HG02852 (cell line): Measurements from ENCODE around the gene PTPN2.
"Not testable (repeated sequence)": the region's sequence is repeated elsewhere in the genome, so short reads cannot be mapped to it uniquely, and the experiment has no call there.

Source experiments
- ATAC-seq: cut with Tn5 transposase; IDR thresholded peaks from one replicate; pipeline ENCODE4 v1.9.1; 2021; ENCODE audit warnings: mild to moderate bottlenecking, moderate library complexity; ENCODE audit not compliant: unreplicated experiment

Gene PTPN2

DNA sequence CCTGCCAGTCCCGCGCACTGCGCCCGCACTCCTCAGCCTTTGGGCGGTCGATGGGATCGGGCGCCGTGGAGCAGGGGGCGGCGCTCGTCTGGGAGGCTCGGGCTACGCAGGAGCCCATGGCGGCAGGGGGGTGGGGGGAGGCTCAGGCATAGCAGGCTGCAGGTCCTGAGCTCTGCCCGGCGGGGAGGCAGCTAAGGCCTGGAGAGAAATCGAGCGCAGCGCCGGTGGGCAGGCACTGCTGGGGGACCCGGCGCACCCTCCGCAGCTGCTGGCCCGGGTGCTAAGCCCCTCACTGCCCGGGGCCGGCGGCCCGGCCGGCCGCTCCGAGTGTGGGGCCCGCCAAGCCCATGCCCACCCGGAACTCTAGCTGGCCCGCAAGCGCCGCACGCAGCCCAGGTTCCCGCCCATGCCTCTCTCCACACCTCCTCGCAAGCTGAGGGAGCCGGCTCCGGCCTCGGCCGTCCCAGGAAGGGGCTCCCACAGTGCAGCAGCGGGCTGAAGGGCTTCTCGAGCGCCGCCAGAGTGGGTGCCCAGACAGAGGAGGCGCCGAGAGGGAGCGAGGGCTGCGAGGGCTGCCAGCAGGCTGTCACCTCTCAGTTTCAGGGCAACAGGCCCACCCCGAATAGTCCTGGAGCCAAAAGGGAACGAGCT is 107.1 kb downstream of the PTPN2 start:
- no peak for ATAC-seq

DNA sequence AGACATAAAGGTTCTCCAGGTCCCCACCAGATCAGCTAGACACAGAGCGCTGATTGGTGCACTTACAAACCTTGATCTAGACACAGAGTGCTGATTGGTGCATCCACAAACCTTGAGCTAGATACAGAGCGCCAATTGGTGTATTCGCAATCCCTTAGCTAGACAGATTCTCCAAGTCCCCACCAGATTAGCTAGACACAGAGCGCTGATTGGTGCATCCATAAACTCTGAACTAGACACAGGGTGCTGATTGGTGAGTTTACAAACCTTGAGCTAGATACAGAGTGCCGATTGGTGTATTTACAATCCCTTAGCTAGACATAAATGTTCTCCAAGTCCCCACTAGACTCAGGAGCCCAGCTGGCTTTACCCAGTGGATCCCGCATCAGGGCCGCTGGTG is 107.6 kb downstream of the PTPN2 start:
- ATAC-seq, result not testable (repeated sequence)

DNA sequence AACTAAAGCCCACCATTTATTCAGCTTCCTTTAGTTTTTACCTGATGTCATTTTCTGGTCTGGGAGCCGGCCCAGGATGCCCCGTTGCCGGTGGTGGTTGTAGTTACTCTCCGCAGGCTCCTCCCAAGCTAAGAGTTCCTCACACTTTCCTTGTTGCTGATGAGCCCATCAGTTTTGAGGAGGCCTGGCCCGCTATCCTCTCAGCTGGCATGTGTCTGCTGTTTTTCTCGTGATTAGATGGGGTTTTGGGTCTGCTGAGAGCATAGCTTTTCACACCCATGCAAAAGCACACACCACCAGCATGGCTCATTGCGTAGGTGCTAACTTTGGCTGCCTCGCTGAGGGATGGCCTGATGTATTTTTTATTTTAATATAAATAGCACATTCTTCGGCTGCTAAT is 109.1 kb downstream of the PTPN2 start:
- no peak for ATAC-seq

DNA sequence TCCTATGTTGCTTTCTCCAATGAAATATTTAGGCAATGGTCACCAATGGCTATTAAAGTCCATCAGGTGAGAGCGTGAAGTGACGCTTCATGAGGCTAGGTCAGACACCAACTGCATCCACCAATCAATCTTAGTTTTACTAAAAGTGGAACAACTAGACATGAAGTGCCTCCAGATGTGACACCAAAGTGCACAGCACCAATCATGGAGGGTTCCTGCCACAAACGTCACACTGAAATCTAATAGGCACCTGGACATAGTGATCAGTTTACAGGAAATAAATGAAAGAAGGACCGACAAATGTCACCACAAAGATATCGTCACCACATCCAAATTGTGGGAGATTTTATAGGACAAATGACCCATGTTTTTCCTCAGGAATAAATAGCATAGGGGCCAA is 110.7 kb downstream of the PTPN2 start:
- ATAC-seq, result no peak

DNA sequence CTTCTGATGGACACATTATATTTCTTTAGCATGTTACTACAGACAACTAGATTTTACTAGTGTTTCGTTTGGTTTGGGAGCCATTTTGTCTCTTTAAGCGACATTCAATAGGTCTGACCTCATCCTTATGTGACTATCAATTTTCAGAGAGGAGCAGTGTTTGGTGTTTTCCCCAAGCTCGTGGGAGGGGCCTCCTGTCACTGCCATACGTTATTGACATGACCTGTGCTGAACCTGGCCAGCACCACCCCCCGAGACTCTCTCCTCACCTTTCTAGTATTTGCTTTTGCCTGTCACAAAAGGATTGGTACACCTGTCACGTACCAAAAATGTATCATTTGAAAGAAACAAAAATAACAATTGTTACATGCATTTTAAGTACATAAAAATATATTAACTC is 111.9 kb downstream of the PTPN2 start:
- no peak for ATAC-seq

DNA sequence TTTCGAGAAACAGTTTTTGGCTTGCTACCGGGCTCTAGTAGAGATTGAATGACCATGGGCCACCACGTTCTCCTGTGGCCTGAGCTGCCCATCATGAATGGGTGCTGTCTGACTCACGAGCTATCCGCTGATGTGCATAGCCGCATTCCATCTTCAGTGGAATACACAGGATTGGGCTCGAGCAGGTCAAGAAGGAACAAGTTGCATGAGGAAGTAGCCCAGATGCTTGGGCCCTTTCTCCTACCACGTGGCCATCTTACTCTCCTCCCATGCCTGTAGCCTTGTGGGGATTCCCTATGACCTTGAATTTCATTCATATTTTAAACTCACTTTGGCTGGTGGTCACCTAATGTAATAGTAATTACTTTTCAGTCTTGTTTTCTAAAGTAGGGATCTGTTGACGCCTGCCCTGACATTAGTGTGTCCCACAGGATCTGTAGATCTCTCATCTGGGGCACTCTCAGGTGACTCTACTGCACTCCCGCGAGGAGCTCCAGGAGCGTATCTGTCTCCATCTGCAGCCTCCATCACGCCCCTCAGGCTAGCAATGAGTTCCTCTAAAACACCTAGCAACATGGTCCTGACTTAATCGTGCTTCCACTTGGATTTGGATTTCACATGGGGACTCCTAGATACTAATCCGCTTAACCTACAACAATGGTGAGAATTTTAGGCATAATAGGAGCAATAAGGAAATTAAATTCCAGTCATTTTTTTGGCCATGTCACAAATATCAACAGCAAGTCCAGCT is 113.4 kb downstream of the PTPN2 start:
- no peak for ATAC-seq

DNA sequence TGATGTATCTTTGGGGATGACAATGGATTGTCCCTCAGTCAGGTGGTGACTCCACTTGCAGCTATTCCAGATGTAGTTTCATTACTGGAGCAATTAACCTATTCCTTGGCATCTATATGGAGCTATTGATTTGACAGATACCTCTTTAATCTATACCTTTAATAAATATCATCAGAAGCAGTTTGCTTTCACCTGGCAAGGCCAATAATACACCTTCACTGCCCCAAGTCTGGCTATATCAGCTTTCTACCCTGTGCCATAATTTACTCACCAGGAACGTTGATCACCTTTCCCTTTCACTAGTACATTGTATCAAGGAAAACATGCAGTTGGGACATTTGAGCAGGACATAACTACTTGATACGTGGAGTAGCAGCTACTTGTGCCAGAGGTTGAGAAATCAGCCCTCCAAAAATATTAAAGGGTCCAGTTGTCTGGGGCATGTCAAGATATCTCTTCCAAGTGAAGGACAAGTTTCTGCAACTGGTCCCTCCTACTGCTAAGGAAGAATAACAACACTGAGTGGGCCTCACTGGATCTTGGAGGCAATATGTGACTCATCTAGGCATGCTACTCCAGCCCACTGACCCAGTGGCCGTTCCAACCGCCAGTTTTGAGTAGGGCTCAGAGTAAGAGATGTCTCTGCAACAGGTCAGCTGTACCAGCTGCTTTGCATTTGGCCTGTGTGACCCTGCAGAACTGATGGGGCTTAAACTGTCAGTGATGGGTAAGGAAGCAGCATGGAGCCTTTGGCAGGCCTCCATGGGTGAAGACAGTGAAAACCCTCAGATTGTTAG is 114.2 kb downstream of the PTPN2 start:
- no peak for ATAC-seq

DNA sequence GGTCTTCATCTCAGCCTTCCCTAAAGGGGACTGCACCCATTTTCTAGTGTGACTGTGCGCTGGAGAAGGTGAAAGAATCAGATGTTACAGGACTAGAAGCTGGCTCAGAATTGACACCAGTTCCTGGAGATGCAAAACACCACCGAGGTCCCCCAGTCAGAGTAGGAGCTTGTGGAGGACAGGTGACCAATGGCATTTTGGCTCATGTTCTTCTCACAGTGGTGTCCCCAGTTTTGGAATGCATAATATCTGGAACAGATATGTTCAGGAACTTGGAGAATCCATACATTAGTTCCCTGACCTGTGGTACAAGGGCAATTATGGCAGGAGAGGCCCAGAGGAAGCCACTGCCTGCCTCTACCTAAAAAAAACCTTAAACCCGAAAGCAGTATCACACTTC is 114.9 kb downstream of the PTPN2 start:
- ATAC-seq, result no peak

DNA sequence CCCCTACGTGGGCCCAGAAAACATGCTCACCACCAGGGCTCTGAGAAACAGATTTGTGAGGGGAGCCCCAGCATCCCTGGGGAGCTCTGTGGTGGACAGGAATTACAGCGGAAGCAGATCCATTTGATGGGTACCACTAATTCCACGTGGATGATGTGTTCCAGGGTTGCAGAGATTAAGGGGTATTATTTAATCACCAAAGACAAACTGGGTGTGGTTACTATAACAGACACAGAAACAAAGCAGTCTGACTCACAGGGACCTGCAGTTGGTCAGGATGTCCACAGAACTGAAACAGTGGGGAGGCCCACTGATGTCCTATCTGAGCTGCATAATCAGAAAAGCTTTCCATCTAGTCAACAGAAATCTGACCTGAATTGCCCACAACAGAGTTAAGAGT is 115.4 kb downstream of the PTPN2 start:
- no peak for ATAC-seq

DNA sequence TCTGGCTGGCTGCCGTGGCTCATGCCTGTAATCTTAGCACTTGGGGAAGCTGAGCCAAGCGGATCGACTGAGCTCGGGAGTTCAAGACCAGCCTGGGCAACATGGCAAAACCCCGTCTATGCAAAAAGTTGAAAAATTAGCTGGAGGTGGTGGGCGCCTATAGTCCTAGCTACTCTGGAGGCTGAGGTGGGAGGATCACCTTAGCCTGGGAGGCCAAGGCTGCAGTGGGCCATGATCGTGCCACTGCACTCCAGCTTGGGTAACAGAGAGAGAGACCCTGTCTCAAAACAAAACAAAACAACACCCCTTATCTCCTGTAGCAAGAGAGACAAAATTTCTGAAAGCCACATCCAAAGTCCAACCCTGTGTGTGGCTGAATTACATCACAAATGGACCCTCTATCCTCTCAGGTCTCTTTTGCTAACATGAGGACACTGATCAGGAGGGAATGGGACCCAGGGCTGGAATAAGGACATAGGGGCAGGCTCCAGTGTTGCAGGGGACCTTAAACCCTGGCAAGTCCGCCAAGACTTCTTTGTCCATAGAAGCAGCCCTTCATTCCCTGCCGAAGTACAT is 116.4 kb downstream of the PTPN2 start:
- ATAC-seq, result no peak

DNA sequence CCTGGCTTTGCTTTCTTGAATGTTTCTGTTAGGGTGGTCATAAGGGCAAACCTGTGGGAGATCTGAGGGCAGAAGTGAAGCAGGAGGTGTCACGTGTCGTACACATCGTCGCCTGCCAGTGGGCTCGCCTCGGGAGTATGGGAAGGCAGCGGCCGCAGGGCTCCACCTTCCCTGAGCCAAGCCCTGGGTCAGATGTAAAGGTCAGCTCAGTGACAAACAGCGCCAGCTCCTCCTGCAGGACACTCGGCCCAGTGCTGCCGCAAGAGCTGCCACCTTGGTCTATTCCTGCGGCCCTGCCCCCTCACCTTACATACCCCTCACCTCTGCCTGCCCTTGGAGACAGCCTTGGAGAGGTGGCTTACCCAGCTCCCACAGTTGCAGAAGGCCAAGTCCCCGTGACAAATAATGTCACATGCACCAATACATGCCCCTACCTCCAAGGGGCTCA is 117.0 kb downstream of the PTPN2 start:
- ATAC-seq, result no peak

DNA sequence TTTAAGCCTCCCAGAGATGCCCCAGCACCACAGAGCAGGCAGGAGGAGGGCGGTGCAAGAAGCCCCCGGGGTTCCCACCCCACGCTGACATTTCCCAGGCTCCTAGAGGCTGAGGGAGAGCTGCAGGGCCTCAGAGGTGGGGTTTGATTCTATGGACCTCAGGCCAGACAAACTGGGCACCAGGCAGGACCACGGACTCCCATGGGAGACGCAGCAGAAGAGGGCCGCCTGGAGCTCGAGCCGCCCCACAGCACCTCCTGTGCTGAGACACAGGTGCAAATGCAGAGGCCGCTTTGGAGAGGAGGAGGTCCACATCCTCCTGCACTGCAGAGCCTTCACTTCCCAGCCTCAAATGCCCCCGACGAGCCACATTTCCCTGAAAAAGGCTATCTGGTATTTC is 118.5 kb downstream of the PTPN2 start:
- no peak for ATAC-seq

DNA sequence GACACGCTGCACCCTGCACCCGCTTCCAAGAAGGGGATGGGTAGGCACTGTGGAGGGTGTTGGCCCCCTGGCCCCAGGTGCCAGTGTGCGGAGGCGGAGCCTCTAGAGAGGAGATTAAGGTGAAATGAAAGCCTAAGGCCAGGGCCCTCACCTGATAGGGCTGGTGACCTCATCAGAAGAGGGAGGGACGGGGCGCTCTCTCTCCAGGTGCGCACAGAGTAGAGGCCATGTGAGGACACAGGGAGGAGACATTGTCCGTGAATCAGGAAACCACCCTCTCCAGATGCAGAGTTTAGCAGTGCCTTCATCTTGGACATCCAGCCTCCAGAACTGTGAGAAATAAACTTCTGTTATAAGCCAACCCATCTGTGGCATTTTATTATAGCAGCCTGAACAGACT is 118.9 kb downstream of the PTPN2 start:
- ATAC-seq, result no peak

DNA sequence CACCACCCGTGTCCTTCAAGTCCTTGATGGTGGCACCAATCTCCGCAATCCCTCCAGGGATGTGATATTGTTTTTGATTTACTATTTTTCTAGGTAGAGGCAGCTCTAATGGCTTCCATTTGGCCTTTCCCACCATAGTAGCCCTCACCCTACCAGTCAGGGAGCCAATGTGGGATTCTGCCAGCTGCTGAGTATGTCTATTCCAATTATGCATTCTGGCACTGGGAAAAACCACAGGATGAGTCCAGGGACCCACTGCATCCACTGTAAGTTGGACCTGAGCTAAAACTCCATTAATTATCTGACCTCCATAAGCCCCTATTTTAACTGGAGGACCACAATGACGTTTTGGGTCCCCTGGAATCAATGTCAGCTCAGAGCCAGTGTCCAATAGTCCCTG is 125.5 kb downstream of the PTPN2 start:
- ATAC-seq, result not testable (repeated sequence)

DNA sequence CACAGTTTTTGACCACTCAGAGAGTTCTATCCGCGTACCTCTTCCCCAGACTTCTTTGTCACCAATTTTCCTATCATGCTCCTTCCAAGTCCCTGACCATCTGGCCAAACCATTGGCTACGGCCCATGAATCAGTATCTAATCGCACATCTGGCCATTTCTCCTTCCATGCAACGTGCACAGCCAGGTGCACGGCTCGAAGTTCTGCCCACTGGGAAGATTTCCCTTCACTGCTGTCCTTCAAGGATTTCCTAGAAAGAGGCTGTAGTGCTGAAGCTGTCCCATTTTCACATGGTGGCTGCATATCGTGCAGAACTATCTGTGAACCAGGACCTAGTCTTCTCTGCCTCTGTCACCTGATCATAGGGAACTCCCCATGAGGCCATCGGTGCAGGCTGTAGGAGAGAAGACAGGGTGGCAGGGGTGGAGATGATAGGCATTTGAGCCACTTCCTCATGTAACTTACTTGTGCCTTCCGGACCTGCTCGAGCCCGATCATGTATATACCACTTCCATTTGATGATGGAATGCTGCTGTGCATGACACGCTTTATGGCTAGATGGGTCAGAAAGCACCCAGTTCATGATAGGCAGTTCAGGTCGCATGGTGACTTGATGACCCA is 127.3 kb downstream of the PTPN2 start:
- ATAC-seq, result not testable (repeated sequence)

DNA sequence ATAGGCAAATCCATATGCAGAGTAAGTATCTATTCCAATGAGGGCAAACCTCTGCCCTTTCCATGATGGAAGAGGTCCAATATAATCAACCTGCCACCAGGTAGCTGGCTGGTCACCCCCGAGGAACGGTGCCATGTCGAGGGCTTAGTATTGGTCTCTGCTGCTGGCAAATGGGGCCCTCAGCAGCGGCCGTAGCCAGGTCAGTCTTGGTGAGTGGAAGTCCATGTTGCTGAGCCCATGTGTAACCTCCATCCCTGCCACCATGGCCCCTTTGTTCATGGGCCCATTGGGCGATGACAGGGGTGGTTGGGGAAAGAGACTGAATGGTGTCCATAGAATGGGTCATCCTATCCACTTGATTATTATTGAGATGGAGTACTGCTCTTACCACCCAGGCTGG is 128.4 kb downstream of the PTPN2 start:
- ATAC-seq, result not testable (repeated sequence)

DNA sequence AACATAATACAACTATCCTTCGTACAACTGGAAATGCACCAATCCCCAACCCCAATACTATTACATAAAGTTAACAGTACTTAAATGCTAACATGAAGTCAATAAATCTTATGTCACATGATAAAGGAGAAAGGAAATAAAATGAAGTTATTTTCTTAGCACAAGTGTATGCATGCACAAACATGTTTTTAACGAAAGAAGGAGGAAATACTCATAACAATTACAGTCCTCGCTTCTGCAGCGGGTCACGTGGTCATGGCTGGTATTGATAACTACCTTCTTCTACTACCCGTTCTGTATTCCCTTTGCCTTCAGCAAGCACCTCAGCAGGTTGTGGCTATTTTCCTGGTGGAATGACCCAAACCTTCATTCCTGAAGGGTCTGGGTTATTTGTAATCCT is 129.5 kb downstream of the PTPN2 start:
- ATAC-seq, result no peak

DNA sequence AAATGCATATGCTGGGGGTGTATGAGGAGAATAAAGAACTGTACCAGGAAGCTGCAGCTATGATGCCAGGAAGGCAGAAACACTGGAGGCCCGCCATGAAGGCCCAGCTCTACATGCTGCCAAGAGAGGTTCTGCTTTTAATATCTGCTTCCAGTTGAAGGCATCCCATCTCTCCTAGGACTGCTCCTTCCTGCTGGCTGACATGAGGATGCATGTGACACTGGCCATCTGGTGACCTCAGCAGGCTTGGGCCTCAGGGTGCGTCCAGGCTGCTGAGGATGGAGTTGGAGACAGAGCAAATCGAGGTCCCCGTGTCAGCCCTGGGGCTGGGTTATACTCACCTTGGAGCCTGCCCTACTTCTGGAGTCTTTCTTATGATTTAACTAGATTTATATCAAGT is 132.1 kb downstream of the PTPN2 start:
- no peak for ATAC-seq

DNA sequence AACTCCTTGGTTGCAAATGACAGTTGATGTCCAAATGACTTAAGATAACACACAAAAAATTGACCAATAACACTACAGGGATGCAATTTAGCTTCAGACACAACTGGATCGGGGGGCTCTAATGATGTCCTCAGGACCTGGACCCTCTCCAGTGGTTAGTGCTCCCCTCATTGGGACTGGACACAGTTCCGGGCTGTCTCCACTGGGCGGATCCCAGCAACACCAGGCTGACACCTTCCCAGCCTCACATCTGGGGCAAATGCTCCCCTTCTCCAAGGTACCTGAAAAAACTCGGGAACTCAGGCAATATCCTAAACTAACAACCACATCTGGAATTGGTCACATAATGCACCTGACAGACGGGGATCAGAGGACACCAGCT is 132.5 kb downstream of the PTPN2 start:
- ATAC-seq, result no peak

DNA sequence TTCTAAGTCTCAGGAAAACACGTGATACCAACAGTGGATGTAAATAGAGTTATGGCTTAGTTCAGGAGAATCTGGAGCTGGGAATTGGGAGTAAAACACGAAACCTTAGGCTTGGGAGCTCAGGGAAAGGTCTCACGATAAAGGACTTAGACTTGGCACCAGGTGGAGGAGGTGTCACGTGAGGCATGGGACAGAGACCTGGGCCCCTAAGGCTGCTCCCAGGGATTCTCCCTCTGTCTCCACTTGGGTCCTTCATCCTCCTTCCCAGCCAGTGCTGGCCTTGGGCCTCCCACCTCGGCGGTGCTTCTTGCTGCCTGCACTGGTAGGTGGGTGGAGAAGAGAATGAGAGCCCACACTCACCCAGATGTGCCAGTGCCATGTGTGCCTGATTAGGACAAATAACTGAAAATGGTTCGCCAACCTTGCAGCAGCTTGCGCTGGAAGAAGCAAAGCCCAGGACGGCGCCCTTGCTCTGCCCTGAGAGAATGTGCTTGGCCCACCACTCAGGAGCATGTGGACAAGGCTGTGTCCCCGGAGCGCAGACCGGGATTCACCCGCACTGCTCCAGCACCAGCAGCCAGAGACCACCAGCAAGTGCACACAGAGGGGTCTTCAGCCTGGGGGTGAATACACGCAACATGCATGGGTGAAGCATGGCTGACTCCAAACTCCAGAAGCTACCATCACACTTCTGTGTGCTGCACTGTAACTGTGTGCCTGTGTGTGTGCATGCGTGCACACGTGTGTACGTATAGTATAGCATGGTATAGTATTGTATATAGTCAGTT is 133.1 kb downstream of the PTPN2 start:
- no peak for ATAC-seq
